Stomach (tissue), 9 donors: ENCODE measurements around the gene CUL9. TPM values are rescaled to one million over a fixed set of nuclear protein-coding genes. Genes with fewer than 3 reads are reported as not detected.
A peak's percentile ranks its signal among the peaks of the same experiment; 100 is the strongest.

ENCODE experiments used
- DNase-seq, 2 donors: peaks; one replicate each; pipeline versions ENCODE4 v3.0.0 to v3.0.0-alpha.2; 2013 to 2019
- H3K27ac ChIP-seq, 5 donors: fragments of 200-600 bp in 4 of 5; sonication (generic) in 4 of 5; one replicate each; pipeline ENCODE4 v1.5.1; 2013 to 2019; ENCODE audit warnings: mild to moderate bottlenecking in 1 of 5, moderate library complexity in 1 of 5
- H3K27me3 ChIP-seq, 3 donors: fragments of 200-600 bp; sonication (generic); one replicate each; pipeline ENCODE4 v1.5.1; 2017 to 2019; ENCODE audit warnings: mixed run types in 1 of 3
- H3K36me3 ChIP-seq, 4 donors: fragments of 200-600 bp; sonication (generic); 1 replicate in 3 of 4; 2 replicates in 1 of 4; pipeline ENCODE4 v1.5.1; 2016 to 2019
- H3K4me1 ChIP-seq, 4 donors: fragments of 200-600 bp; sonication (generic); one replicate each; pipeline ENCODE4 v1.5.1; 2016 to 2019
- H3K4me3 ChIP-seq, 4 donors: fragments of 200-600 bp; sonication (generic) in 3 of 4; one replicate each; pipeline ENCODE4 v1.5.1; 2016 to 2019; ENCODE audit warnings: mild to moderate bottlenecking in 1 of 4
- H3K9me3 ChIP-seq, 4 donors: fragments of 200-600 bp; sonication (generic); one replicate each; pipeline ENCODE4 v1.5.1; 2016 to 2019
- CTCF ChIP-seq, 7 experiments: fragments of 450-650 bp in 4 of 7; fragments of 200-600 bp in 3 of 7; sonication (generic) in 3 of 7; IDR thresholded peaks; one replicate each; pipeline ENCODE4 v1.5.1; 2016 to 2019; ENCODE audit warnings: antibody characterized with exemption in 7 of 7, control low read depth in 2 of 7, mild to moderate bottlenecking in 1 of 7
- EP300 ChIP-seq: sonication (generic); formaldehyde crosslinking; IDR thresholded peaks from one replicate; pipeline ENCODE4 v1.6.1; 2017; ENCODE audit warnings: antibody characterized with exemption
- POLR2A ChIP-seq, 4 donors: fragments of 450-650 bp; IDR thresholded peaks; one replicate each; pipeline ENCODE4 v1.6.1; 2016; ENCODE audit warnings: antibody characterized with exemption in 4 of 4, control low read depth in 2 of 4, mild to moderate bottlenecking in 1 of 4, moderate library complexity in 1 of 4
- POLR2AphosphoS5 ChIP-seq, 3 donors: sonication (generic); formaldehyde crosslinking; IDR thresholded peaks; one replicate each; pipeline ENCODE4 v1.6.1; 2016; ENCODE audit warnings: antibody characterized with exemption in 3 of 3
- WGBS, 5 donors: extraction: QIAGEN DNeasy Blood & Tissue Kit in 3 of 5; methylation state at CpG; one replicate each; pipeline versions ENCODE4 v1.1.5 to v1.1.7; 2013 to 2018; 5-methylcytosine and 5-hydroxymethylcytosine counted together
- intact Hi-C: fragments of 100-400 bp; cut with DNase I; formaldehyde crosslinking; loops from one replicate; pipeline ENCODE4 v1.15.1; 2023; ENCODE audit warnings: low total_unique reads
- polyA plus RNA-seq, 3 donors: library from polyadenylated mRNA; stranded (reverse); fragments of 200-250 nt; gene quantifications; one replicate each; pipeline ENCODE4 v1.2.3, GENCODE V29; 2013
- total RNA-seq, 5 donors: library from RNA; depleted of rRNA; stranded (reverse); fragments of >200 nt; gene quantifications; one replicate each; pipeline versions ENCODE4 v1.1.0 to v1.2.3, GENCODE V29; 2014 to 2016
- donor health status: healthy with polysubstance abuse.
- donor health status: Bipolar disorder and iron deficiency.
- donor health status: healthy.

Gene CUL9
- total and polyA plus RNA-seq, 8 donors: 22.8 to 120 (median 45.0) TPM

- Histone ChIP-seq H3K9me3 (no peaks in the 10 kb centered on the region), H3K27ac (no peak overlapping the region), H3K27me3 (no peaks in the 10 kb centered on the region), H3K36me3 (peaks cover 10 to 82% (median 63%) of the 10 kb centered on the region in 4 donors), H3K4me1 (peaks cover 0 to 29% (median 3%) of the 10 kb centered on the region in 4 donors), H3K4me3 (no peak overlapping the region)
- TF ChIP-seq POLR2AphosphoS5 (IDR thresholded peaks at IDR 0.05): no peak
- no peak for TF ChIP-seq EP300
- intact Hi-C loops: no loop called here
- 85 to 91% (median 87%) methylated on average over 14 of the region's 14 CpGs for WGBS, 5 donors
- no peak for DNase-seq
These were observed 41.2 kb downstream of the CUL9 start for GRCh38 chr6:43223175-43223574.

DNA sequence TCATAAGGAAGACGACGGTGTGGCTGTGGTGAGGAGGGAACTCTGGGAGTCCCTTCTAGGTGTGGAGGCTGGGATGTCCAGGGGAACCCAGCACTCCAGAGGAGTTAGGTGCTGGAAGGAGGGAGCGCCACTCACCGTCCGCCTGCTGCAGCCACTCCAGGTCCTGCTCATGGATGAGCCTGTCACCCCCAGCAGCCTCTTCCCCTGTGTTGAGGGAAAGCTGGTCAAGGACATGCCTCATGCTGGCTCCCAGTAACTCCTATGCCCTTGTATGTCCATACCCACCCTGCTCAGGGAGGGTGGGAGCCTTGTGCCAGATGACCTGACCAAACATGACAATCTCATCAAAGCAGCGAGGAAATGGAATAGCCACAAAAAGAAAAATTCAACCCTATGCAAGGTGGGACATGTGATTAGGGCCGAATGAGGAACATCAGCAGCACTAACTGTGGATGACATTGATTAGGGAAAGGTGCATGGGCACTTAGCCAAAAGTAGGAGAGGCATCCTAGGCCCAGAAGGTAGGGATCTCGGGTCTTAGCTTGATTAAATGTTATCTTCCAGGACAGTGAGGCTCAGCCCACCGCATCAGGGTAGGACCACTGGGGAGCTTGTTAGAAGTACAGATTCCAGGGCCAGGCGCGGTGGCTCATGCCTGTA is 44.3 kb downstream of the CUL9 start:
- intact Hi-C loops: no loop called here
- H3K36me3 ChIP-seq: peaks cover 0 to 51% (median 38%) of the 10 kb centered on the region in 4 donors
- DNase-seq: no peak
- 87 to 92% (median 90%) methylated on average over 10 to 11 of the region's 11 CpGs for WGBS, 5 donors
- H3K27me3 ChIP-seq: no peaks in the 10 kb centered on the region
- TF ChIP-seq EP300 (no peak), POLR2AphosphoS5 (IDR thresholded peaks at IDR 0.05) (no peak), POLR2A (IDR thresholded peaks at IDR 0.05) (no peak), CTCF (IDR thresholded peaks at IDR 0.05) (no peak)
- H3K27ac ChIP-seq: no peak overlapping the region
- no peaks in the 10 kb centered on the region for H3K9me3 ChIP-seq
- H3K4me3 ChIP-seq: no peak overlapping the region
- peaks cover 0 to 41% (median 9%) of the 10 kb centered on the region in 4 donors for H3K4me1 ChIP-seq

DNA sequence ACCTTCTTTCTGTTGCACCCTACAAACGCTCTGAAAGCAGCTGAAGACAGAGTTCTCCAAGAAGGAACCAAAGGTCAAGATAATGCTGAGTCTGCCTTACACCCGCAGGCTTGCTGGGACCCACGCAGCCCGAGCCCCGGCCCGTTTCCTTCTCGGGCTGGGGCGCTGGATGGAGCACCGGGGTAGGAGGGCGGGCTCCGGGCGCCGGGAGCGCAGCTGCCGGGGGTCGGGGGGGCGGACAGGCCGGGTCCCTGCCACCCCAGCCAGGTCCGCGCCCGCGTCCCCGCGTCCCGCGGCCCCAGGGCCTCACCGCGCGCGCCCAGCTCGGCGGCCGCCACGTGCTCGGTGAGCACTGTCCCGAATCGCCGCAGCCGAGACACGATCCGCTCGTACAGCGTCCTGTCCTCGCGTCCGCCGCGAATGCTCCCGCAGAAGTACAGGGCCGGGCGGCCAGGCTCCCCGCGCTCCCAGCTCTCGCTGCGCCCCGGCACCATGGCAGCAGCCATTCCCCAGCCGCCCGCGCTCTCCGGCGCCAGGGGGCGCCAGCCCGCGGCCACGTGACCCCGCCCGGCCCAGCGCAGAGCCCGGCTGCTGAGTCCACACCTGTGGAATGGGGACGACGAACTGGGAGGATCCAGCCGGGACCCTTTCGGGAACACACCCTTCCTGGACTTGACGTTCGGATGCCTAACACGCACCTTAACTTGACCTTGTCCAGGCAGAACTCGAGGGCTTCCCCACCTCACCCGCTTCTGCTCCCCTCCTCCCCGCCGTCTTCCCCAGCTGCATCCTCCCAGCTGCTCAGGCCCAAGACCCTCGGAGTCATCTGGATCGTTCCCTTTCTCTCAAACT is 47.2 kb downstream of the CUL9 start, which contains the start of gene DNPH1:
Gene DNPH1, minus strand, starts transcription at position 531 of the 852 bp plus-strand sequence. Its CDS starts 25 bp downstream, at position 506.
- peak; percentile 81 to 93 for DNase-seq
- peaks cover 0 to 32% (median 9%) of the 10 kb centered on the region in 4 donors for H3K4me1 ChIP-seq
- no peaks in the 10 kb centered on the region for H3K27me3 ChIP-seq
- H3K36me3 ChIP-seq: peaks cover 0 to 22% (median 11%) of the 10 kb centered on the region in 4 donors
- TF ChIP-seq CTCF (IDR thresholded peaks at IDR 0.05): peak in 5 of 7 experiments; percentile 33 to 97 (median 88)
- TF ChIP-seq POLR2A (IDR thresholded peaks at IDR 0.05): no peak
- TF ChIP-seq POLR2AphosphoS5 (IDR thresholded peaks at IDR 0.05): peak in 2 of 3 donors; percentile 44 to 61
- no peak for TF ChIP-seq EP300
- H3K27ac ChIP-seq: peak within 1 kb of the TSS; percentile 51 to 83 (median 59)
- H3K4me3 ChIP-seq: peak within 1 kb of the TSS; percentile 65 to 74 (median 70)
- 3 to 21% (median 3%) methylated on average over 10 to 82 of the region's 82 CpGs for WGBS, 5 donors
- intact Hi-C loops: no loop called here
- H3K9me3 ChIP-seq: no peaks in the 10 kb centered on the region

DNA sequence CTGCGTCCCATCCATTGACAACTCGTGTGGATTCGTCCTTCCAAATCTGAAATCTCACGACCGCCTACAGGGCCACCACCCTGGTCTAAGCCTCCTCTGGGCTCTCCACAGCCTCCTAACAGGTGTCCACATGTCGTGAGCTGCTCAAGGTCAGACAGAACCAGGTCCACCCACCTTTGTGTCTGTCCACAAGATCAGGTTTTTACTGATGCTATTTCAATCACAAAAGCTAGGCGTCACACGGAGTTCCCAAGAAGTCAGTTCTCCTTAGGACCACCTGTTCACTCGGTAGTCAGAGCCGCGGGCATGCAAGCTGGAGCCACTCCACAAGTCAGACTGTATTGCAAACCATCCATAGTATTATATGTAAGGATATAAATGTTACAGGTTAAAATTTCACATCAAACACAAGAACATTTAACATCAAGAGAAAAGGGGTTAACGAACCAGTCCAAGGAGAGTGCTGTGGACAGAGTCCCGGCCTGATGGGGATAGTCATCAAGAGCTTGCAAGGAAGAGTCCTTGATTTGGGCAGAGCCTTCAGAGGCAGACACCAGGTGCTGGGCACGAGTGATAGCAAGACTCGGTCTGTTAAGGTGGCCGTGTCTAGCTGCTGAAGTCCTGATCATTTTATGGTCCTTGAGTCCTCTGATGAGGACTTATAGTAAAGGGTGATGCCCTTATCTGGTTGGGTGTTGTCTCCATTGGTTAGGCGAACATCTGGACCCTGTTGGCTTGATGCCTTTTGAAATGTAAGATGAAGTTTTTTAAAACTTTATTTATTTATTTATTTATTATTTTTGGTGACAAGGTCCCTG is 48.0 kb downstream of the CUL9 start:
- peak overlapping the region; percentile 65 to 74 (median 70) for H3K4me3 ChIP-seq
- no peak for DNase-seq
- H3K27ac ChIP-seq: peak overlapping the region in 3 of 5 donors; percentile 59 to 83 (median 81)
- H3K27me3 ChIP-seq: peaks cover 0 to 5% (median 0%) of the 10 kb centered on the region in 3 donors
- peaks cover 0 to 15% (median 7%) of the 10 kb centered on the region in 4 donors for H3K36me3 ChIP-seq
- no peaks in the 10 kb centered on the region for H3K9me3 ChIP-seq
- WGBS, 5 donors: 76 to 82% (median 78%) methylated on average over 17 of the region's 17 CpGs
- intact Hi-C loops: no loop called here
- peaks cover 0 to 23% (median 9%) of the 10 kb centered on the region in 4 donors for H3K4me1 ChIP-seq
- TF ChIP-seq POLR2AphosphoS5 (IDR thresholded peaks at IDR 0.05): no peak
- no peak for TF ChIP-seq CTCF (IDR thresholded peaks at IDR 0.05)
- TF ChIP-seq POLR2A (IDR thresholded peaks at IDR 0.05): no peak
- TF ChIP-seq EP300: no peak
